Stimulated activated CD4-positive, alpha-beta T cell treated with anti-CD3 and anti-CD28 coated beads, TNF-alpha, amount 100 ng/mL, for 4 hours (primary cell): ENCODE results near the gene DEXI.

Source experiments
- DNase-seq, 3 experiments: peaks; one replicate each; pipeline ENCODE4 v3.0.0-alpha.2; 2020; ENCODE audit warnings: low read depth in 3 of 3

Gene DEXI

DNA sequence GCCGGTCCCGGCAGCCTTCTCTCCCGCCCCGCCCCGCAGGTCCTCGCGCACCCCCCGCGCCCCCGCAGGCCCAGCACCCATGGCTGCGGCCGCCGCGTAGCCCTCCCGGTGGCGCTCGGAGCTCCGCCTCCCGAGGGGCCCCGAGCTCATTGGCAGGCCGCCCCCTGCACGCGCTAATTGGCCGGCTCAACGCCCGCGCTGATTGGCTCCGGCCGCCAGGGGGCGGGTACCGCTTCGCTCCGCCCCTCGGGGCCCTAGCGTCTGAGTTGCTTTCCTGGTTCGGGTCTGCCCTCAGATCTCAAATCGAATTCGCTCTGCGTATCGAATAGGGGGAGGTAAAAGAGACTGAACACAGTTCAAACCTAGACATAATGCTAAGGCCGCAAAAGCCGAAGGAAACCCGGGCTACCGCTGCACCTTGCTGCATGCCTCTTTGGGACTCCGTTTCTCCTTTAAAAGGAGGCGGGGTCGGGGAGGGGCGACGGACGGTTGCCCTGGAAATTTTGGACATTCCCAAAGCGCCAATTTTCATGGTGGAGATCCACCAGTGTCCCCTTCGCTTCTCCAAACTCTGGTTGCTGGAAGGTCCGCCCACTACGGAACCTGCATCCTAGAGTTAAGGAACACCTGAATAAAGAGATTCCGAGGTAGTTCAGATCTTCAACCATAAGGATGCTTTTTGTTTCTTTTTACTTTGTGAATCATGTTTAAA lies at the start of gene DEXI:
Gene DEXI, minus strand, starts transcription at position 117 of the 712 bp plus-strand sequence. CDS start 463 bp downstream, outside the sequence.
- peak; percentile 88 to 93 (median 92) for DNase-seq

DNA sequence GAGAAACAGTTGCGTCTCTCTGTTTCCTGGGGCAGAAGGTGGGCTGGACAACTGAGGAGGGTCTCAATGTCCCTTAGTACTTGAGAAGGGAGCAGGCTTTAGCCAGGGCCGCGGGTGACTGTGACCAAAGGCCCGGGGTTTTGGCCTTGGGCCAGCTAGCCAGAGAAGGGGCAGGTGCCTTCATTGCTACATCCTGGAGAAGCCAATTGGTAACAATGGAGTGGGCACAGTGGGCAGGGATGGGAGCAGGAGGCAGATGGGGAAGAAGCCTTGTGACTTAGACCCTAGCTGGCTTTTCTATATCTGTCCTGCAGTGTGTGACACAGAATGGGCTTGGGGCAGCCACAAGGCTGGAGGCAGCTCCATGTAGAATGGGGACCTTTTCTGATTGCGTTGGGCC lies 48.1 kb upstream of the DEXI start:
- no peak for DNase-seq

DNA sequence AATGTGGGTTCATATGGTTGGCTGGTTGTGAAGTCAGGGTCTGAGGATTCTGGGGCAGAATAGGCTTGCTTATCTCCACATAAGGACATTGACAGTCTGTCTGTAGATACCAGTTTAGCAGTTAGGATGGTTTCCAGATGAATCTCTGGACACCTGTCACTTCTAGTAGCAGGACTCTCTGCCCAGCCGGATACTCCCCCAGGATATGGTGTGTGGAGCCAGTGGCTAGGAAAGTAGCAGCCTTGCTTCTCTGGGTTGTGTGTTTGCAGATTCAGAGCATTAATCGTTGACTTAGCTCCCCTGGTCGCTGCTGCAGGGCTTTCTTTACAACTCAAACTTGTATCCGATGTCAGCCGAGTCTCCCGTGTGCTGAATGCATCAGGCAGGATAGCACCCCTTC lies 47.3 kb upstream of the DEXI start:
- DNase-seq, result no peak

DNA sequence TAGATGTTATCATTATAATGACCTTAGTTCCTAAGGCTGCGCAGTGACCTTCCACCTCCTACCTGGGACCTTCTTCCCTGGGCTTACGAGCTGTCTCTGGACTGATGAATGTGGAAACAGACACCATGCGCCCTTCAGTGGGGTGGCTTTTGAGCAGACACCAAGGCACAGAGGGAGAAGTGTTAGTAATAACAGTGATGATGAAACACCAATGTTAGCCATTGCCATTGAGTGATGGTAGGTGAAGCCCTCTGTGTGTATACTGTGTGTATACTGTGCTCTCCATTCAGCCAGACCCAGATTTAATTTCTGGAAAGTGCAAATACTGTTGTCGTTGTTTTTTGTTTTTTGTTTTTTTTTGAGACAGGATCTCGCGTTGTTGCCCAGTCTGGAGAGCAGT lies 46.6 kb upstream of the DEXI start:
- DNase-seq, result no peak

DNA sequence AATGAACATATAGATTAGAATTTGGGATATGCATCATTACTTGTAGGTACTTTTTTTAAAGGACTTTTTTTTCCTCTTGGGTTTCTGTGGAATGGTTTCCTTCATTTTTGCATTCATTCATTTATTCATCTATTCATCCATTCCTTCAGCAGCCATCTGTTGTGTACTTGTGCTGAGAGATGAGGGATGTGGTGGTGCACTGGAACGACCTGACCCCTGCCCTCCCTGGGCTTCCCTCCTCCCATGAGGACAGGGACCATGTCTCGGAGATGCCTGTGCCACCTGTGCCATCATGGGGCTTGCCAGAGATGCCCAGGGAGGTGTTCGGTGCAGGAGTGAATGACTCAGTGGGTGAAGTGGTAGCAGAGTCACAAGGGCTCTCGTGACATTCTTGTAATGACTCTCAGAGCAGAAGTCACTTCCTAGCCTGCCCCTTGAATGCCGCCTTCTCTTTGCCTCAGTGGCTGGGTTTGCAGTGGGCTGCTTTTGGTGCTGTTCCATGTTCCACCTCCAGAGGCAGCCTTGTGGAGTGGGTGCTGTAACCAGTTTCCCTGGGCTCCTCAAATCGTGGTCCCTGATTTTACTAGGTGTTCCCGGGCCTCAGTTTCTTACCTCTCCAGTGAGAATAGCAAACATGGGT lies 46.0 kb upstream of the DEXI start:
- DNase-seq, result peak; percentile 34 to 39 (median 35)

DNA sequence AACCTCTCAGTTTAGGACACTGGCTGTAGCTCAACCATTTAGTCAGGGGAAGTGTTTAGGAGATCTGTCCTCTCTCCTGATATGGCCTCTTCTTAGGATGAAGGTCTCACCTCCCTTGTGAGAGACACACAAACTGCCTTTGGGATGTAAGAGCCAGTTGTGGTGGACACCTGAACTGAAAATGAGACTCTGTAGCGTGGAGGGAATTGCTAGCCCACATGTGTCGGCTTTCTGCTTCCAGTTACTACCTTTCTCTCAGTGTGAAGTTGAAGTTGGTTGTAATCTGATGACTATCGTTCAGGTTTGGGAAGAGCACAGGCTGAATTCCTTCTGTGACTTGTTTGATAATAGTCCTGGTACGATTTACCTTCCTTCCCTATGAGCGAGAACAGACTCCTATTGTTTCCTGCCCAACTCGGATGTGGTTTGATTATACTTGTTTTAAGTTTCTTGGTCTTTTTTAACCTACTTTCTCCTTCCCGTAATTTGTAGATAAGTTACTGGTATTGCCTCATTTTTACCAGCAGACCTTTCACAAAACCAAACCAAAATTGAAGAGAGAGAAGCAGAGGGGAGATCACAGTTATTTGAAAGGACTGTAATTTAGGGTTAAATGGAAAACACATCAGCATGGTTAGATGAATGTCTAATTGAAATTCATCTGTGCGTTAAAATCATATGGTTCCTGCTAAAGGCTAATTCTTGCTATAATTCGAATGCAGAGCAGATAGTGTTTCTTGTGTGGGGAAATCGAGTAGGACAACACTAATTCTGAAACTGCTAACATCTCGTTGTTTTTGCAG lies 45.3 kb upstream of the DEXI start:
- DNase-seq, result no peak

DNA sequence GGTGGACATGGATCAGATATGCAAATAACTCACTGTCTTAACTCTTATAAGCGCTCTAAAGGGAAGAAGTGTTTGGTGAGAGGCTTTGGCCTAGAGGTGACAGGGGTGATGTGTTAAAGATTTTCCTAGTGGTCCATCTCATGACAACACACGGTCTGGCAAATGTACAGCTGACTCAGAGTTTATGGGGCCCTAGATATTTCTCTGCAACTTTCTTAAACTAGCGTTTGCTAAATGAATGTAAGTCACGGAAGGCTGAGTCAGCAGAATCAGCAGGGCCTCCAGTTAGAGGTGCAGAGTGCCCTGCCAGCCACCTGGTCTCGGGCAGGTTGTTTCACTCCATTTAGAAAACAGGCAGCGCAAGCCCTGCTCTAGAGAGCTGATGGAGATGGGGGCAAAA lies 42.2 kb upstream of the DEXI start:
- DNase-seq, result no peak

DNA sequence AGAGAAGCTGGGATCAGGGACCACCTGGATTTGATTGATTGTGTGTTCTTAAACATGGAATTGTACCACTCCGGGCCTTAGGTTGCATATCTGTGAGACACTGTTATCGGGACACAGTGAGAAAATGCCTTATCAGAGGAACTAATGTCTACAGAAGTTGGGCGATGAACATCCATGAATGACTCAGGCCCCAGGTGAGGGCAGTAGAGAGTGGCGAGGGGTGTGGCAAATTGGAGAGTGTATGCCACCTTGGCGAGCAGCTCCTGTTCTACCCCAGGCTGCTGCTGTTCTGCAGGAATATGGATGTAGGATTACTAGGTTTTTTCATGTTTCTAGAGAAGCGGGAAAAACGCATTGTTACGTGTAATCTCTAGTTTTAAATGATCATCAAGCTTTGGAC lies 40.9 kb upstream of the DEXI start:
- DNase-seq, result peak in 1 of 3 experiments; percentile 13

DNA sequence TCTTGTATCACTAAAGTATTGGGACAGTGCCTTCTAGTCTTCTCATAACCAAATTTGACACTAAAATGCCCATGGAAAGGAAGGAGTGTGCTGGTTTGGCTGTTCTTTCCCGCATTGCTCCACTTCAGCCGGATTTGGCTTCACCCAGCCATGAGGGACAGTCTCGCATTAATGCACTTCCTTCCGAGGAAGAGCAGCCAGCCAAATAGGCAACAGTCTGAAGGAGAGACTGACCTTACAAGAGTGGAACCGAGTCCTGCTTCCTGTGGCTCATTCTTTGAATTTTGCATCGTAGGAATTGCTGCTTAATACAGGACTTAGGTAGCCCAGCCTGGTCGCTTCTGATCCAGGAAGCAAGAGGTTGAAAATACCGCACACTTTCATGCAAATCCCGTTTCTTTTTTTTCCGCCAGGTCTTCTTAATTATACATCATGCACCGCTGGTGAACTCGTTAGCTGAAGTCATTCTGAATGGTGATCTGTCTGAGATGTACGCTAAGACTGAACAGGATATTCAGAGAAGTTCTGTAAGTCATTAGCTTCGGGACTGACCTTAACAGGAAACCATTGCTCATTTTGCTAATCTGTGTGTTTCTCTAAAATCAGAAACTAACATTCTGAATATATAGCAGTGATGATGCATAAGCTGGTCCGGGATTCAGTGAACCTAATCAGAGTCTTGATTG lies 40.3 kb upstream of the DEXI start:
- no peak for DNase-seq

DNA sequence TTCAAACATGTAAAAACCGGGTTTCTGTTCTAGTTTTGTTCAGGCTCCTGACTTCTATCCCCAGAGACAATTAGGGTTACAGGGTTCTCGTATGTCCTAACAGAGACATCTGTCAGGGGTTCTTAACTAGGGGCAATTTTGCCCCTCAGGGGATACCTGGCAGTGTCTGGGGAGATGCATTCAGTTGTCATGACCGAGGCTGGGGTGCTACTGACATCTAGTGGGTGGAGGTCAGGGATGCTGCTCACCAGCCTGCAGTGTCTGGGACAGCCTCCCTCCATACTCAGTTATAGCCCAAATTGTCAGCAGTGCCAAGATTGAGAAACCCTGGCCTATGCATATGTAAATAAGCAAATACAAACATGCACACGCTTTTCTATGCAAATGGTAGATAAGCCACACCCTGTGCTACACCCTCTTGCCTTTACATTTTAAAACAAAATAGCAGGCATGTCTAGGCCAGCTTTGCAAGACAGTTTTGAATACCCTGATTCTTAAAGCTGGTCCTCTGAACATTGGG lies 39.5 kb upstream of the DEXI start:
- no peak for DNase-seq

DNA sequence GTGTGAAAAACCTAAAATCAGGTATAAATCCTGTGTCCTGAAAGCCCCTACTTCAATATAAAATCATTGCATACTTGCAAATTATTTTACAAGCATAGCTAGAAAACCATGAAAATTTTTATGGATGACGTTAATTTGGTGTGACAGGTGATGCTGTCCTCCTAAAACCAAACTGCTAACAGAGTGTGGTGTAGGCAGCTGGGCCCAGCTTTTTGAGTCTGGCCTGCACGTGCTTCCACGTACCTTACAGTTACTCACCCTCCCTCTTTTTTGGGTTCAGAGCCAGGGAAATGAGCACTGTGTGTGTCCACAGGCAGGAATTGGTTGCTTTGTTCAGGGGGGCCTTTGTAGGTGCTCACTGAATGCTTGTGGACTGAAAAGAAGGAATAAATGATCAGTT lies 38.5 kb upstream of the DEXI start:
- DNase-seq, result no peak

DNA sequence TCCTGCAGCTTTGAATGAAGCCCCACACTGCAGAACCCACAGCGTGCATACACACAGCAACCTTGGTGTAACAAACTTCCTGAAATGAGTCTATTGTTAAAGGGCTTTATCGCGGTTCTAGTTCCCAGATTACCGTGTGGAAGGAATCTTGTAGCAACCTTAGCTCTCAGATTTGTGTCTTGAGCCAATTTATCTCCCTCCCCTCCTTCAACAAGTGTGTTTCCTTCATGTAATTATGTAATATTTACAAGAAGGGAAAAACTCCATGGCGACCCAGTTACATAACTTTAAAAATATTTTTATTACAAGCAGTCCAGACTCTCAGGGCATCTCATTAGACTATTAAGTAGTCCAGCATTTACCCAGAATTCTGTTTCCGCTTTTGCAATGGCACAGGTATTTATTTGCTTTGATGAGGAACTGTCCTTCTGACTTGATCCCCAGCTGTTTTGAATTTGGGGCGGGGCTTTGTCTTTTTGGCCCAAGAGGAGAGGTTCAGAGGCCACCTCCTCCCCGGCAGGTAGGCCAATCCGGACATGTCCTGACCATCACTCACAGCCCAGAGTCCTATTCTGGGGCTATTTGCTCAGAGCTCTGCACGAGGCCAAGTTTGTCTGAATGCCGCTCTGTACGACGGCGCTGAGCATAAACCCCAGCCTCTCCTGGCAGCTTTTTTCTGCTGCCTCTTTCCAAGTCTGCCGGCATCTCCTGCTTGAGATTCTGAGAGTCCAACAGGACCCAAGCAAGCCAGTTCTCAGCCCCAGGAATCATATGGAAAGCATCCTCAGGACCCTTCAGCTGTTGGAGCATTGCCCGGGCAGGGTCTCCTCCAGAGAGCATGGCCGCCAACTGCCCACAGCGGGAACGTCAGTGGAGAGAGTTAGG lies 37.7 kb upstream of the DEXI start:
- no peak for DNase-seq

DNA sequence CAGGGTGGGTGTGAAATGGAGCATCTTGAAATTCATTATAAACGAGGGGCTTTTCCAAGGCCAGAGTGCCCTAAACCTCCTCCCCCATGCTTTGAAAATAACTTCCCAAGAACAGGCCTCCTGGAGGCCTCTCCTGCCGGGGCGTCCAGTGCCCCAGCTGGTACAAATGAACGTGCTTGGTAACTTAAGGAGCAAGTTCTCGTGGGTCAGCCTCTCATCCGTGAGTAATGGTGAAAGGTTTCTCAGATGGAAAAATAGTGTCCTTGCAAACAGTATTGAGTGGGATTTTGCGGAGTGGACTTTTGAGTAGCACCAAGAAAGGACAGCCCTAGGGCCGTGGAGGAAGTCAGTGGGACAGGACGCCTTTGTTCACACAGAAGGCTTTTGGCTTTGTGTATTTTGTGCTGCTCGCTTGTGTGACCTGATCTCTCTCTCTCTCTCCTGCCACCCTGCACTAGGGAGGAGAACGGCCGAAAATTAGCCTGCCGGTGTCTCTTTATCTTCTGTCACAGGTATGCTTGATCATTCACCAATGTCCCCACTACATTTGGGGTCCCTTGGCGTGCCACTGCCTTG lies 36.7 kb upstream of the DEXI start:
- DNase-seq, result no peak

DNA sequence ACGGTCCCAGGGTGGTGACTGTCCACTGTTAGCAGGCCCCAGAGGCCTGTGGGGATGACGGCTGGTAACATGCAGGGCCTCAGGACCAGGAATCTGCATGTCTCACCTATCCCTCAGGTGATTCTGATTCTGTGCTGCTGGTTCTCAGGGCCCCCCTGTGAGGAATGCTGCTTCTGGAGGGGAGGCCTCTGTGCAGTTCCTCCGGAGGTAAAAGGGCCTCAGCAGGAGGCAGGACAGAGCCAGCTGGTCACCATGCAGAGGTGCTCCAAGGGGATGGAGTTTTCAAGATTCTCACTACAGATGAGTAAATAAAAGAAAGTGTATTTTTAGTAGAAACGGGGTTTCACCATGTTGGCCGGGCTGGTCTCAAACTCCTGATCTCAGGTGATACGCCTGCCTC lies 35.9 kb upstream of the DEXI start:
- DNase-seq, result no peak

DNA sequence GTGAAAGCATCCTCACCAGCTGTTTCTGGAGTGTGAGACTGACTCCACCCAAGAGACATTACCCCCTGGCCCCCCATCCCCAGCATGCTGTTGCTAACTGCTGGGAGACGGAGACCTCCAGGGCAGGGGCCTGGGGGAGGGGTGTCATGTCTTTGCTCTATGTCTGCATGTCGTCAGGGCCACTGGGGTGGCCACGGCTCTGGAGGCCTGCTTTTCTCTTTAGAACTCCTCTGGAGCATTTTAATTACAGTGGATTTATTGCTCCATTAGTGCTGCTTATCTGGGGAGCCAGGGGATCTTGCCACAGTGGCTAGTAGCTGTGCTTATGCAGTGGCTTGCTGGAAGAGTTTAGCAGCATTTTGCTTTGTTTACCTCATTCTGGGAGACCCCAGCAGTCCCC lies 34.4 kb upstream of the DEXI start:
- no peak for DNase-seq

DNA sequence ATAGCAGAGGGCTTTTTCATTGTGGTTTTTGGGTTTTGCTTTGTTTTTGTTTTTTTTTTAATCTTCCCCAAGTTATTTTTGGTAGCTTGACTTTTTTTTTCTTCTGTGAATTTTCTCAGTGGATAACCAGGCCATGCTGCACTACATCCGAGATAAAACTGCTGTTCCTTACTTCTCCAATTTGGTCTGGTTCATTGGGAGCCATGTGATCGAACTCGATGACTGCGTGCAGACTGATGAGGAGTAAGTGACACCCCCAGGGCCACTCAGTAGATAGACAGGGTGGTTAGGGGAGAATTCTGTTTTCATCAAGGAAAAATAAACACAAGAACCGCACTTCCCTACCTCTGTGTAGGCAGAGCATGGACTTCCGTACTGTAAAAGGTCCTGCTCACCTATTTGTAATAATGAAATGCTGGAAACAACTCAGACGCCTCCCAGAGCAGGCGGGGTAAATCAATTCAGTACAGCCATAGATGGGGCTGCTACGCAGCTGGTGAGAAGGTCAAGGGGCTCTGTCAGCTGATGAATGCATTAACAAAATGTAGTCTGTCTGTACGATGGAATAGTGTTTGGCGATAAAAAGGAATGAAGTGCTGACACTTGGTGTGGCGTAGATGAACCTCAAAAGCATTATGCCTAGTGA lies 30.7 kb upstream of the DEXI start:
- DNase-seq, result no peak

DNA sequence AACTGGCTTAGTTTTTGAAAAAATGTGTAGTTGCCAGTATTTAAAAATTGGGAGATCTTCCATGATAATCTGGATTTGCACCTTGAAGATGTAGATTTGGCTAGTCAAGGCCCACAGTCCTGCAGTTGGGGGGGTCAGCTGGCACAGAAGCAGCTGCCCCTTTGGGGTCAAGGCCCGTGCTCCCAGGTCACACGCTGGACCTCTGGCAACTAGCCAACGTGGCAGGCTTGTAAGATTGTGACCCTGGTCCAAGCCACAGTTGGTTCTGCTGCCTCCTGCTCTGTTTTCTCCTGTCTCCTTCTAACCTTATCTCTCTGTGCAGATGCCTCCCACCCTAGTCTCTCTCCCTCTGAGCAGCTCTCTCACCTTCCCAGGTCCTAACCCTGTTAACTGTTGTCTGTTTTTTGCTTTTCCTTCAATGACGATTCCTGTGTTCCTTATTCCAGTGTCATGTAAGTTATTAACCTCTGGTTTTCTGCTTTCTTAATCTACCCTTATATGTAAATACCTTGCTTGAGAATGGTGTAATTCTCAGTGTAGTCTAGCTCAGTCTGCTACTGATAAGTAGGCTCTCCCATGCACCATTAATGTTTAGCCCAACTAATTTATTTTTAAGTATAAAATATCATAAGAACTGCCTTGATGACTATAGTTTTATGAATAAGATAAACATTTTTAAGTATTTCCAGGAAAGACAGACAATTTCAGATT lies 30.0 kb upstream of the DEXI start:
- no peak for DNase-seq

DNA sequence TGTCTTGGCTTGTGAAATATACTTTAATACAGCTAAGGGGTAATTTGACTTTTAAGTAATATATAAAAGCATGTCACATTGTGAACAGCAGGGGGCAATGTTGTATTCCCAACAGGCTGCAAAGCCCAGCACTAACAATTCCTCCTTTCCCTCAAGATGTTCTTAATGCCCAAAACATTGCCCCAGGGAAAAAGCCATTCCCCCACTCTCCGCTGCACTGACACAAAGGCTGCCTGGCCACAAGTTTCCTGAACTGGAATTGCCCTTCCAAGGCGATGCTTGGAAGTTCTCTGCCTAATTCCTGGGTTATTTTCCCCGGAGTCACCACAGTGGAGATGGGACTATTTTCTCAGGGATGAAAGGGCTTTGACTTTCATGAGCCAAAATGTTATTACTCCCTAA lies 29.3 kb upstream of the DEXI start:
- DNase-seq, result no peak

DNA sequence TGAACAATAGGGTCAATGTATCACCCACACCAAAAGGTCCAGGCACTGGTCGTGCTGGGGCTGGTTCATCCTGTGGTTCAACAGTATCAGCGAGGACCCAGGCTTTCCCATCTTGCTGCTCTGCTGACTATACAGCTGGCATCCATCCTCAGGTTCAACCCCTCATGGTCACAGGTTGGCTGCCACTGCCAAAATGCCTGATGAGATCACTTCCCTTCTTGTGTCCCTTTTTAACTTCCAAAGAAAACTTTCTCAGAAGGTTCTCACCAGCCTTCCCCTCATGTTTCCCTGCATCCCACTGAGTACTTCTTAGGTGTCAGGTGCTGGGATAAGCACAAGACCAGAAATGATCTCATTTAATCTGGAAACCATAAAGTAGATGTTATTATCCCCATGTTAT lies 27.8 kb upstream of the DEXI start:
- DNase-seq, result no peak

DNA sequence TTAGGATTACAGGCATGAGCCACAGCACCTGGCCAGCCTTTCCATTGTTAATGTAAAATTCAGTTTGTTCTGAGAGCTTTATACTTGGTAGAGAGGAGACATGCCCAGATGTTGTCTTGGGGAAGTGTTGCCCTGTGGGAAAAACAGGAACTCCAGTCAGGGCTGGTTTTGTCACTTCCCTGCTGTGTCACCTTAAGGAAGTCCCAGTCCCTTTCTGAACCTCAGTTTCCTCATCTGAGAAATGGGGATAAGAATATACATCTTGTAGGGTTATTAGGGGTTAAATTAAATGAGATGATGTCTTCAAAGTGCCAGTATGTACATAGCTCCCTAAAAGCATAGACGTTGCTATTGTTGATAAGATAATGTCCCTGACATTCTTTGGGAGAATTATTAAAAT lies 27.3 kb upstream of the DEXI start:
- no peak for DNase-seq
